ELF-1 (cell line): ENCODE data around the gene ANKLE2.

Experiments used
- DNase-seq: peaks from one replicate; pipeline ENCODE4 v3.0.0-alpha.2; 2016; ENCODE audit warnings: low read depth, low spot score

ANKLE2 gene

DNA sequence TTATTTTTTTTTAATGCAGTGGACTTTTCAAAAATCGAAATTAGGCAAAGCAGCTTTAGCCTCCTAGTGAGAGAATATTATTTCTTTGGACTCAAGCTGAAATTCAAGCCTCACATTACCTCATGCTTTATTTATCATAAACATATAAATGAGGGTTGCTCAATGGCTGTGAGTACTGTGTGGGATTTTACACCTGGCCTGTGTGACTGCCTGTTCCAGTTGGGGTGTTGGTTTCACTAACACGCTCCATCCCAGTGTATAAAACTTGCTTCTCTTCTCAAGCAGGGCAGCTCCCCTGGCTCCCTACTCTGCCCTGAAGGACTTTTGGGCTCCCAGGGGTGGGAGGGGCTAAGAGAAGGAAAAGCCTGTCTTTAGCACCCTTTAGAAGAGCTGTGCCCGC, 15.0 kb downstream of the ANKLE2 start:
- no peak for DNase-seq

DNA sequence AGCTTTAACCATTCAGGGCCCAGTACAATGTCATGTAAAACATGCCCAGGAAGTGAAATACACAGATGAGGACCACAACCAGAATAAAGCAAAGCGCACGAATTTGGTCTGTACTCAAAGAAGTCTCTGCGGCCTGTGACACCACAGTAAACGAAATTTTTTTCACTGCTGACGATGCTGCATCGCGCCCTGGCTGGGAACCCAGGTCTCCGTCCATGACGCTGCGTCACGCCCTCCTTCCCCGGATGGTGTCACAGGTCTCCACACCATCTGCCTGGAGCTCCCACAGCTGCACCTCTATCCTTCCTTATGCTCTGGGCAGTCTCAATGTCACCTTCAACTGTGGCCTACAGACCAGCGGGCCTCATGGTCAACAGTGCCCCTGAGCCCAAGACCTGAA, 17.8 kb downstream of the ANKLE2 start:
- DNase-seq, result no peak

DNA sequence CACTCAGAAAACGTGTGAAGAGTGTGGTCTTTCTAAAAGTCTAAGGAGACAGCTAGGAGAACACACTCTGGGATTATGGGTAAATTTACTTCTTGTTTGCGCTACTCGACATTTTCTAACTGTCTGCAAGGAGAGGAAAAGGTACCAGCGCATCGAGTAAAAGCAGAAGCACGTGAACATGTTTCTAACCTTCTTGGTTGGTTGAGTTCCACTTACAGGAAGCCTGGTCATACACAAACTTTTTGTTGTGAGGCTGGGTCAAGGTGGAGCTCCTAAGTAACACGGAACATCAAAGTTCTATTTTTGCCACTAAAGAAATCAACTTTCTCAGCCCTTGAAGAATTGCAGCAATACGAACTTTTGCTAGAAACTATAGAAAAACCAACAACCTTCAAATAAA, 20.0 kb downstream of the ANKLE2 start:
- no peak for DNase-seq

DNA sequence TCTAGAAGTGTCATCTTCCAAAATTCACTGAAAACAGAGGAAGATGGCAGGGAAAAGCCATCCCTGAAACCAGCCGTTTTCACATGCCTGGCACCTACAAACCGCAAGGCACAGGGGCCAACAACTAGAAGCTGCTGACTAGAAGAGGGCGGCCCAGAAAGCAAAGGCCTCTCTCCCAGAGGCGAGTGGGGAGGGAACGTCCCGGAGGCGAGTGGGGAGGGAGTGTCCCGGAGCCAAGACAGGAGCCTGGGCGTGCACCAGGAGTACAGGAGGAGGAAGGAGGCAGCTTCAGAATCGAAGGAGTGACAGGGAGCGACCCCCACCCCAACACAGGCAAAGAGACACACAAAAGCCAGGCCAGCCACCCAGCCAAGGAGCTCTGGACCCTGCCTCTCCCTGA, 21.0 kb downstream of the ANKLE2 start:
- no peak for DNase-seq

DNA sequence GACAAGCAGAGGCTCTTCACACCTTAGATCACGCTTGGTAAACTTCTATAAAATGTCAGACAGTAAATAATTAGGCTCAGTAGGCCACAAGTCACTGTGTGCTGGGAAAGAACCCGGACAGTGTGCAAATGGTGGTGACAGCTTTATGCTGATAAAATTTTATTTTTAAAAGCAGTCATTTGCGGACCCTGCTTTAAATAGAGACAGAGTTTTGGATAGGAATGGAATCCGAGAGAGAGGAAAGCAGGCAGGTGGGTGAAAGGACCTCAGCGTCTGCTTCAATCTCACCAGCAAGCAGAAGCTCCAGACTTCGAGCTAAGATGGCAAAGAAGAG, 21.4 kb downstream of the ANKLE2 start:
- no peak for DNase-seq

- no peak for DNase-seq
These were observed 21.9 kb downstream of the ANKLE2 start for GRCh38 chr12:132739600-132740312.

DNA sequence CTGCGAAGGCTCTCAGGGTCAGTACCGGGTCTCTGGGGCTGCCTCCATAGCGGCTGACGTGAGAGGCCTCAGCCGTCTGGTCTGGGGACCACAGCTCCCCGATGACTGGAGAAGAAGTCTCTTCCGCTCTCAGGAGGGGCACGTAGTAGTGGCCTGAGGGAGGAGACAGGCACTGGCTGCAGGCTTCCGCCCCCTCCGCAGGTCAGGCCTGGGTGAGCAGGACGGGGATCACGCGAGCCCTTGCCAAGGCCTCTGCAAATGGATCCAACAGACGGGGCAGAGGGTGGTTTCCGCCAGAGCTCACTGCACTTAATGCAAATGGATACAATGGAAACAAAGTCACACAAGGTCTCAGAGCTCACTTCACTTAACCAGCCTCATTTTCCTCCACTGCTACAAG, 24.7 kb downstream of the ANKLE2 start:
- DNase-seq, result no peak

DNA sequence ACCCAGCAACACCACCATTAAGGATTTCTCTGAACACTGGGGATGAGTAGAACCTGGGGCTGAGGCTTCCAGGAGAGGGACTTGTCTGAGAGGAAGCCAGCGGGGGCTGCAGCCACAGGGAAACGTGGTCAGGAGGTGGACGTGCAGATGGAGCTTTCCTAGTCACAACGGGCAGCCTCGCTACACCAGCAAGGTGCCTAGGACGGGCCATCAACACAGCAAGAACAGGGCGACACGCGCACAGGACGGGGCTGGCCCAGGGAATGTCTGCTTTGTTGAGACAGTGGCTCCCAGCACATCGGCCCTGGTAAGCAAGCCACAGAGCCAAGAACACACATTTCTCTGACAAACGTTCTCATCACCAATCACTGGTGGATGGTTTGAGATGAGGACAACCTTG, 25.3 kb downstream of the ANKLE2 start:
- DNase-seq, result no peak

- no peak for DNase-seq
These were observed 26.1 kb downstream of the ANKLE2 start for GRCh38 chr12:132735496-132735895.

DNA sequence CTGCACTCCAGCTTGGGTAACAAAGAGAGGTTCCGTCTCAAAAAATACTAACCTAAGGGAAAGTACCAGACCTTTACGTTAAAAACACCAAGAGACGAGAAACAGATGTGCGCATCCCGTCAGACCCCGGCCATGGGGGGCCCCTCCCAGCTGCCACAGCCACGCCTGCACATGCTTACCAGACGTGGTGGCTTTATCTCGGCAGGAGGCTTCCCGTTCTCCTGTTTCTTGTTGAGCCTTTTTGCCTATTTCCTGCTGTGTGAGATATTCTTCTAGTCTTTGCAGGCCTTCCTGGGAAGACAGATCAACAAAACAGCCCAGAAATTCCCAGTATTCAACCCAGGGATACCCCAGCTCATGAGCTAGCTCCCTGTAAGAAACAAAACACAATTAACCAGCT, 27.4 kb downstream of the ANKLE2 start:
- DNase-seq, result no peak

GRCh38 chr12:132731574-132731973, 30.1 kb downstream of the ANKLE2 start:
- DNase-seq, result no peak

DNA sequence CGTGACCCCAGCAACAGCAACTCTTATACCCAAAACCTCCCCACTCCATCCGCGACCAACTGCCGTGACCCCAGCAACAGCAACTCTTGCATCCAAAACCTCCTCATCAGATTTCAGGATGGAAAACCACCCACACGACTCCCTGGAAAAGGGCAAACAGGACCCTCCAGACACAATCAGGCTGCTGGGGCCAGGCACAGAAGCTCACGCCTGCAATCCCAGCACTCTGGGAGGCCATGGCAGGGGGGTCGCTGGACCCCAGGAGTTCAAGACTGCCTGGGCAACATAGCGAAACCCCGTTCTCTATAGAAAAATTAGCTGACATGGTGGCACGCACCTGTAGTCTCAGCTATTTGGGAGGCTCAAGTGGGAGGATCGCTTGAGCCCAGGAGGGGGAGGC, 31.3 kb downstream of the ANKLE2 start:
- no peak for DNase-seq

DNA sequence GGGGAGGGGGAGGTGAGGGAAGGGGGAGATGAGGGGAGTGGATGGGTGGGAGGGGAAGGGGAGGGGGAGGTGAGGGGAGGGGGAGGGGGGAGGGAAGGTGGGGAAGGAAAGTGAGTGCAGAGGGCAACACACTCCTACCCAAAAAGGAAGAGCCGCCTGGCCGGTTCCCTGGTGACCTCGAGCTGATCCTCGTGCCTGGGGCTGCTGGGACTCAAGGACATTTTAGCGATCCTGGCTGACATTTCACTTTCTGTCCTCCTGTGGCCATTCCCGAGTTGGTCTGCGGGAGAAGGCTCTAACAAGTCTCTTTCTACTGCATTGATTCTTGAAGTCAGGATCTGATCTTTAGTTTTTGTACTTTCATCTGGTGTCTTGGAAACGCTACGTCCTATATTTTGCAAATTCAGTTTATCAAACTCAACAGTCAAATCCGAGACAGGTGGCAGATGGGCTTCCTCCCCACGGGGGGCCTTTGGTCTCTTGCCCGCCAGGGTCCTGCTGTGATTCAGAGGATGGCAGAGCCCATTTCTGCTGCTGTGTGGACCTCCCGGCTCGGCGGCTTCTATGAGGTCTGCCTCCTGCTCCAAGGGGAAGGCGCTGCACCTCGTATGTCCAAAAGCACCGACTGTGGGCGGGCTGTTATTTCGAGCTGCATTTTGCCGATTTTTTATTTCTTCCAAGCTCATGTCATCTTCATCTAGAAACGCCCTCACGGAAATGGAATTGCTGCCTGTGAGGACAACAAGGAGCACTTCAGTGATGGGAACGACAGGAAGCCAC, 31.9 kb downstream of the ANKLE2 start:
- no peak for DNase-seq

DNA sequence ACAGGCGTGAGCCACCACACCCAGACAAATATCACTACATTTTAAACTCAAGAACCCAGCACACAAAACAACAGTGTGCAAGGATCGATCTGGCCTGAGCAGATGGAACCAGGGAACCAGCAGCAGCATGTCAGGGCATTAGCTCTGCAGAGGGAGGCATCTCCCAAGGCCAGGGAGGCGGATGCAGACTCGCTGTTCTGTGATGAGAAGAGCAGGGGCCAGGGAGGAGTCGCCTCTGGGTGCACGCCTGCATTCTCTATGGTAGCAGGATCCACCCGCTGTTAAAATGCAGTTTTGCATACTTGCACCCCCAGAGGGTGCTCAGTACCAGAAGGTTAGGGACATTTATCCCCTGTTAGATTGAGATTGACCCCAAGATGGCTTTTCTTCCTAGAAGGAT, 33.1 kb downstream of the ANKLE2 start:
- no peak for DNase-seq

DNA sequence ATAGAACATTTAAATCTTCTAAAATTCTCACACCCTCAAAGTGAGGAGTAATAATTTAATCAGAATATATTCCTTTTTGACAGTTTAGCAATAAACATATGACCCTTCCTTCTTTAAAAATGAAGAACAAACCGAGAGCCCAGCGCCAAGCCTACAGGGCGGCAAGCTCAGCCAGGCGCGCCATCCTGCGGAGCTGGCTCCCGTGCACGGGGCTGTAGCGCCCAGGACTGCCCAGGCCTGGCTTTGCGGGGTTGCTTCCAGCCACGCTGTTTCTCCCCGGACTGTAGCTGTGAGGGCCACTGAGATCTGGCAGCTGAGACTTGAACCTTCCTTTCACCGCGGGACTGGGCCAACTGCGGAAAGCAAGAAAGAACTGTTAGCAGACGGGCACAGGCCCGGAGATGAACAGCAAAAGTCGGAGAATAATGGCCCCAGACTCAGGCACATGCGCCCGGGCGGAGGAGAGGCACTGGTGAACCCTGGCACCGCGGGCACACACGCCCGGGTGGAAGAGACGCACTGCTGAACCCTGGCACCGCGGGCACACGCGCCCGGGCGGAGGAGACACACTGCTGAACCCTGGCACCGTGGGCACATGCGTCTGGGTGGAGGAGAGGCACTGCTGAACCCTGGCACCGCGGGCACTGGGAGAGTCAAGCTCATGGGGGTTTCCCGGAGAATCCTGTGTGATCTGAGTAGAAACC, 34.4 kb downstream of the ANKLE2 start:
- no peak for DNase-seq

DNA sequence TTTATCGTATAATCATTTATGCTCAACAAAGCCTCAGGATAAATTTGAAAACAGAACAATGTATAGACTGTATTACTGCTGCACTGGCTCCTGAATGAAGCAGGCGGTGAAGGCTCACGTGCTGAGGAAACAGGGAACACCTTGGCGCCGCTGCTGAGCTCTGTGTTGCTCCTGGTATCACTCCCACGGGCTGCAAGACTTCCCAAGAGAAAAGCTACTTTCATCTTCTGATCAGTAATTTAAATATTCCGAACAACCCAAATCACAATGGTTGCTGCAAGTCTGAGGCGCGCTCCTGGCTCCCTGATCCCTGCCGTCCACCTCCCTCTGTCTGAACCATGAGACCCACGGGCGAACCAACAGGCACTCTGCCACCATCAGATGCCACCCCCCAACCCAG, 35.2 kb downstream of the ANKLE2 start:
- no peak for DNase-seq

DNA sequence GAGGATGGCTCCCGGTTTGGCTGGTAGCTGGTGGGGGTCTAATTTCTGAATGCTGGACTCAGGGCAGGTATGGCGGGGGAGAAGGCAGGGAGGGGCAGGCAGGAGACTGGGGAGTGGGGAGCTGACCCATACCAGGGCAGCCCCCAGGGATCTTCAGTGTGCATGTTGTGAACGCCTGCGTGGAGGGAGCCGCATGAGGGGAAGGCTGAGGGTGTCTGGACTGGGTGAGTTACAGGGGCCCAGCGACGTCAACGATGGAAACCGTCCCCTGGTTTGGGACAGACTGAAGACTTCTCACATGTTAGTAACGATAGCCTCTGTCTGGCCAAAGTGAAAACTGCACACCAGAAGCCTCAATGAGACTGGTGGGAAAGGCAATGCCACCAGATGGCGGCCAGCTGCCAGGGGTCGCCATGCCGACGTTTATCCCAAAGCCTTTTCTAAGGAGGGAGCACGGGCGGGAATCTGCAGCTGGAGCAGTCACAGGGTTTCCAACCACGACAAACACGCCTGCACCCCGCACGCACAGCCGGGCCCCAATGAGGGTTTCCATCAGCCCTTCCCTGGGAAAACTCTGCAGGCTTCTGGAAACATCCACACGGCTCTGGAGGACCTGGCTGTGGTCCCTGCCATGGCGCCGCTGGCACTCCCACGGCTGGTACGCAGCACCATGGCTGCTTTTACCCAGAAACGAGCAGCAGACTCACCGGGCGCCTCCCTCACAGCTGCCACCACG, 37.0 kb downstream of the ANKLE2 start:
- no peak for DNase-seq

- DNase-seq, result no peak
These were observed 37.9 kb downstream of the ANKLE2 start for GRCh38 chr12:132723764-132724140.

GRCh38 chr12:132723015-132723763, 38.4 kb downstream of the ANKLE2 start:
- no peak for DNase-seq

DNA sequence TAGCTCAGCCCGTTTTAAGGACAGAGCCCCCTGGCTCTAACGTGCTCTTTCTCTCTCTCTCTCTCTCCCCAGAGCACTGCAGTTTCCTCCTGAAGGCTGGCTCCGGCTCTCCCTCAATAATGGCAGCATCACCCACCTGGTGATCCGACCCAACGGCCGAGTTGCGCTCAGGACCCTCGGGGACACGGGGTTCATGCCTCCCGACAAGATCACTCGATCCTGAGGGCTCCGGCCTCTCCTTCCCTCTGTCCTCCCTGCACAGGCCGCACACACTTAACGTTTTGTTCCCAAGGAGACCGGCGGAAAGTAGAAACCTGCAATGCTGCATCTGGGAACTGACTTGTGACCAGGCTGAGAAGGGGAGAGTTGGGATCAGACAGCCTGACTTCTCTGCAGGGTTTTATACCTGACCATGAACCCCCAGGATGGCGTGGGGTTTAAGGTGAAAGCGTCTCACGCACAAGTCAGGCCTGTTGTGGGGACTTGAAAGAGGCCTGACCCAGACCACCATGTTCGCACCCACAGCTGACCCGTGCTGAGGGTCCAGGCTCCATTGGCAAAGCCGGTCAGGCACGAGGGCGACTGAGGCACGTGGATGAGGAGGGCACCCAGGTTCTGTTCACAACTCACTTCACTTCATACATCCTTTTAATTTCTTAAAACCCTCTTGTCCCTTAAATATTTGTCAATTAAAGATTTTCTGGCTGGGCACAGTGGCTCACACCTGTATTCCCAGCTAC, 40.9 kb downstream of the ANKLE2 start:
- DNase-seq, result no peak

- DNase-seq, result no peak
These were observed 41.7 kb downstream of the ANKLE2 start for GRCh38 chr12:132719954-132720324.
